ENCODE data around the gene TNFRSF25.

DNA sequence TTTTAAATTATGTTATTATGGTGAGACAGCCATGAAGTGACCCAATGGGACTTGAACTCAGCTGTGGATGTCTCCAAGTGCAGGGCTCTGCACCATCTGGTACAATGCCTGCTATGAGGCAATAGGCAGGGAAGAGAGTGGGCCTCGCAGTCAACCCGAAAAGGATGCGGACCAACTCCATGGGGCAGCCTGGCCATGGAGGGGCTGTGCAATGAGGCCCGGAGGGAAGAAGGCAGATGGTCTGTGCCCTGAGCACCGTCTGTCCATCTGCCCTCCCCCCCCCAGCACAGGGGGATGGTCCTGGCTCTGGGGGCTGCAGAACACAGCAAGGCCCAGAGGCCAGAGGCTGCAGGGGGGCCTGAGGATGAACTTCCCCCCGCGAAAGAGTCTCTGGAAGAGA lies 24.4 kb downstream of the TNFRSF25 start:
- TF ChIP-seq, protein P1, sequence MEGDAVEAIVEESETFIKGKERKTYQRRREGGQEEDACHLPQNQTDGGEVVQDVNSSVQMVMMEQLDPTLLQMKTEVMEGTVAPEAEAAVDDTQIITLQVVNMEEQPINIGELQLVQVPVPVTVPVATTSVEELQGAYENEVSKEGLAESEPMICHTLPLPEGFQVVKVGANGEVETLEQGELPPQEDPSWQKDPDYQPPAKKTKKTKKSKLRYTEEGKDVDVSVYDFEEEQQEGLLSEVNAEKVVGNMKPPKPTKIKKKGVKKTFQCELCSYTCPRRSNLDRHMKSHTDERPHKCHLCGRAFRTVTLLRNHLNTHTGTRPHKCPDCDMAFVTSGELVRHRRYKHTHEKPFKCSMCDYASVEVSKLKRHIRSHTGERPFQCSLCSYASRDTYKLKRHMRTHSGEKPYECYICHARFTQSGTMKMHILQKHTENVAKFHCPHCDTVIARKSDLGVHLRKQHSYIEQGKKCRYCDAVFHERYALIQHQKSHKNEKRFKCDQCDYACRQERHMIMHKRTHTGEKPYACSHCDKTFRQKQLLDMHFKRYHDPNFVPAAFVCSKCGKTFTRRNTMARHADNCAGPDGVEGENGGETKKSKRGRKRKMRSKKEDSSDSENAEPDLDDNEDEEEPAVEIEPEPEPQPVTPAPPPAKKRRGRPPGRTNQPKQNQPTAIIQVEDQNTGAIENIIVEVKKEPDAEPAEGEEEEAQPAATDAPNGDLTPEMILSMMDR (IDR thresholded peaks at IDR 0.05; ENCODE audit: insufficient read depth, low read length) = no peak
- TF ChIP-seq POLR2AphosphoS5 (IDR thresholded peaks at IDR 0.05; ENCODE audit: low read depth) = no peak

All from HL-60 (cell line).